Testis (tissue), 2 donors: ENCODE results near the gene AUTS2.

ENCODE experiments used
- POLR2A ChIP-seq: fragments of 450-650 bp; IDR thresholded peaks from one replicate; pipeline ENCODE4 v1.6.1; 2017; ENCODE audit warnings: antibody characterized with exemption, mild to moderate bottlenecking, moderate library complexity
- TF ChIP-seq, protein P1 (sequence below), 3 experiments: fragments of 450-650 bp in 2 of 3; fragments of 200-600 bp in 1 of 3; sonication (generic) in 1 of 3; IDR thresholded peaks; one replicate each; pipeline ENCODE4 v1.5.1; 2016 to 2019; ENCODE audit warnings: antibody characterized with exemption in 3 of 3, mild to moderate bottlenecking in 2 of 3, moderate library complexity in 1 of 3

DNA sequence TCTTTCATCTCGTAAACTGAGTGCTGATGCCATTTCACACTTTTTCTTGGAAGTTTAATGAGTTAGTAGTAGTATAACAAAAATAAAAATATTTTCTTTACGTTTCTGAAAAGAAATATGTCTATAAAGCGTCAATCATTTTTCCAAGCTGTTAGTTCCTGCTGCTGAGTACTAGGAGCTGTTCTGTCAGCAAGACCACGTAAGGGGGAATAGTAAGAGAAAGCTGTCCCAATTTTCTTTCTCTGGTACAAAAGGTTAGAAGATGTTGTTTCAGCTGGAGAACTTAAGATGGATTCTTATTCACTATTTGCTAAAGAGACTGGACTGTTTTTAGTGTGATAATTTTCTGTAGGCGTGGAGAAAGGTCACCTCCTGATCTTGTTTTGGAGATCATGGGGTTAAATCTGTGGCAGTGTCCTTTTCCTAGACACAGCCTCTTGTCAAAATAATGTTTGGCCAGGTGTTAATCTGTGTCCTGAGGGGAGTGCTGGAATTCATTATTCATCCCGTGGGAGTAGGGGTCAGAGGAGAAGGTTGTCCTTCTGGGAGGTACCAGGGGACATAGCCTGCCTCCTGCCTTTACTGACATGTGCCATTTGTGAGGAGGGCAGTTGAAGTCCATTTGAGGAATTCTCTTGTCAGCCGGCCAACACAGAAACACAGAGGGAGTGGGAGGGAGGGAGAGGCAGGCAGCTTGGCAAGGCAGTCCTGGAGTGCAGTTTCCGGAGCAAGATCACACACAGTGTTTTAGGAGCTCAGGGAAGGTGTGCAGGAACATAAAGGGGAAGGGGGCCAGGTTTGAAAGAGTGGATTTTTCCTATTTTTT is 368.7 kb downstream of the AUTS2 start:
- TF ChIP-seq, protein P1, sequence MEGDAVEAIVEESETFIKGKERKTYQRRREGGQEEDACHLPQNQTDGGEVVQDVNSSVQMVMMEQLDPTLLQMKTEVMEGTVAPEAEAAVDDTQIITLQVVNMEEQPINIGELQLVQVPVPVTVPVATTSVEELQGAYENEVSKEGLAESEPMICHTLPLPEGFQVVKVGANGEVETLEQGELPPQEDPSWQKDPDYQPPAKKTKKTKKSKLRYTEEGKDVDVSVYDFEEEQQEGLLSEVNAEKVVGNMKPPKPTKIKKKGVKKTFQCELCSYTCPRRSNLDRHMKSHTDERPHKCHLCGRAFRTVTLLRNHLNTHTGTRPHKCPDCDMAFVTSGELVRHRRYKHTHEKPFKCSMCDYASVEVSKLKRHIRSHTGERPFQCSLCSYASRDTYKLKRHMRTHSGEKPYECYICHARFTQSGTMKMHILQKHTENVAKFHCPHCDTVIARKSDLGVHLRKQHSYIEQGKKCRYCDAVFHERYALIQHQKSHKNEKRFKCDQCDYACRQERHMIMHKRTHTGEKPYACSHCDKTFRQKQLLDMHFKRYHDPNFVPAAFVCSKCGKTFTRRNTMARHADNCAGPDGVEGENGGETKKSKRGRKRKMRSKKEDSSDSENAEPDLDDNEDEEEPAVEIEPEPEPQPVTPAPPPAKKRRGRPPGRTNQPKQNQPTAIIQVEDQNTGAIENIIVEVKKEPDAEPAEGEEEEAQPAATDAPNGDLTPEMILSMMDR (IDR thresholded peaks at IDR 0.05), result no peak
- TF ChIP-seq POLR2A, result no peak
